WTC11 (cell line): ENCODE results near the gene ZC3H12D. TPM values are rescaled to one million over a fixed set of nuclear protein-coding genes. Genes with fewer than 3 reads are reported as not detected.

ENCODE experiments used
- ATF2 ChIP-seq: sonication (generic); formaldehyde crosslinking; IDR thresholded peaks from 2 replicates; pipeline ENCODE4 v1.8.1; 2022; ENCODE audit warnings: low read depth, missing genetic modification reagents, borderline replicate concordance
- CREM ChIP-seq: sonication (generic); formaldehyde crosslinking; IDR thresholded peaks from 2 replicates; pipeline ENCODE4 v1.8.1; 2022; ENCODE audit warnings: mild to moderate bottlenecking, missing genetic modification reagents, moderate library complexity
- FOXP1 ChIP-seq: sonication (generic); formaldehyde crosslinking; IDR thresholded peaks from 2 replicates; pipeline ENCODE4 v1.8.0; 2022; ENCODE audit warnings: missing genetic modification reagents, mild to moderate bottlenecking, moderate library complexity, borderline replicate concordance
- HMGXB4 ChIP-seq: sonication (generic); formaldehyde crosslinking; IDR thresholded peaks from 2 replicates; pipeline ENCODE4 v1.8.1; 2023; ENCODE audit warnings: mild to moderate bottlenecking, moderate library complexity, missing genetic modification reagents
- IRF1 ChIP-seq: sonication (generic); formaldehyde crosslinking; IDR thresholded peaks from 2 replicates; pipeline ENCODE4 v1.8.0; 2023; ENCODE audit warnings: missing genetic modification reagents
- JAZF1 ChIP-seq: fragments of 250-450 bp; sonication (Bioruptor Pico); IDR thresholded peaks from 2 replicates; pipeline ENCODE4 v1.9.0; 2021; ENCODE audit warnings: moderate library complexity, mild to moderate bottlenecking, inconsistent platforms
- JUN ChIP-seq: sonication (generic); formaldehyde crosslinking; IDR thresholded peaks from 2 replicates; pipeline ENCODE4 v1.8.0; 2023; ENCODE audit warnings: mild to moderate bottlenecking, missing genetic modification reagents
- KAT7 ChIP-seq: sonication (generic); formaldehyde crosslinking; IDR thresholded peaks from 2 replicates; pipeline ENCODE4 v1.8.1; 2023; ENCODE audit warnings: missing genetic modification reagents, mild to moderate bottlenecking, borderline replicate concordance
- NFE2L1 ChIP-seq: sonication (generic); formaldehyde crosslinking; IDR thresholded peaks from 2 replicates; pipeline ENCODE4 v1.8.1; 2023; ENCODE audit warnings: missing genetic modification reagents
- NFYB ChIP-seq: sonication (generic); formaldehyde crosslinking; conservative IDR thresholded peaks from 2 replicates; pipeline ENCODE4 v1.8.0; 2022; ENCODE audit warnings: low read depth, missing genetic modification reagents
- NR3C1 ChIP-seq: sonication (generic); formaldehyde crosslinking; conservative IDR thresholded peaks from 2 replicates; pipeline ENCODE4 v1.8.1; 2023; ENCODE audit warnings: low read depth, mild to moderate bottlenecking, missing genetic modification reagents
- ZBTB43 ChIP-seq: sonication (generic); formaldehyde crosslinking; IDR thresholded peaks from 2 replicates; pipeline ENCODE4 v1.8.1; 2023; ENCODE audit warnings: mild to moderate bottlenecking, missing genetic modification reagents
- ZNF512 ChIP-seq: sonication (generic); formaldehyde crosslinking; IDR thresholded peaks from 2 replicates; pipeline ENCODE4 v1.8.1; 2022; ENCODE audit warnings: missing genetic modification reagents, borderline replicate concordance
- ZNF532 ChIP-seq: fragments of 250-450 bp; sonication (Bioruptor Pico); IDR thresholded peaks from 2 replicates; pipeline ENCODE4 v1.9.0; 2021; ENCODE audit warnings: mild to moderate bottlenecking, borderline replicate concordance
- total RNA-seq: library from RNA; stranded (reverse); gene quantifications from 3 replicates; pipeline ENCODE4 v1.2.3, GENCODE V29; 2021

The ZC3H12D gene
- total RNA-seq, 1 experiment from 2014 or later = 0.13 TPM

GRCh38 chr6:149409617-149410016, 75.2 kb downstream of the ZC3H12D start (continued):
- TF ChIP-seq ZBTB43 (CRISPR knock-in tag) = no peak
- TF ChIP-seq IRF1 = no peak
- TF ChIP-seq HMGXB4 (CRISPR knock-in tag) = no peak
- TF ChIP-seq CREM (CRISPR knock-in tag) = no peak
- no peak for TF ChIP-seq NFYB (CRISPR knock-in tag)
- no peak for TF ChIP-seq NFE2L1 (CRISPR knock-in tag)
- TF ChIP-seq NR3C1 (CRISPR knock-in tag) = no peak
- TF ChIP-seq ATF2 (CRISPR knock-in tag) = no peak
- no peak for TF ChIP-seq JUN
- no peak for TF ChIP-seq JAZF1 (CRISPR knock-in tag)
- no peak for TF ChIP-seq FOXP1 (CRISPR knock-in tag)
- no peak for TF ChIP-seq ZNF512 (CRISPR knock-in tag)
- TF ChIP-seq KAT7 = no peak
- TF ChIP-seq ZNF532 (CRISPR knock-in tag) = no peak
